GM23338 (cell line): ENCODE measurements around the gene HRNR. TPM values are rescaled to one million over a fixed set of nuclear protein-coding genes. Genes with fewer than 3 reads are reported as not detected.

Experiments
- ATAC-seq: fragments of 200-7000 bp; cut with Tn5 transposase; 3 replicates; pipeline ENCODE4 v1.9.1; 2020
- DNase-seq: peaks from one replicate; pipeline ENCODE4 v3.0.0-alpha.2; 2015; ENCODE audit warnings: low spot score
- H2AFZ ChIP-seq: fragments of 200-600 bp; sonication (generic); 2 replicates; pipeline ENCODE4 v1.8.0; 2016; ENCODE audit warnings: antibody characterized with exemption, mild to moderate bottlenecking, moderate library complexity
- H3F3A ChIP-seq: fragments of 200-600 bp; sonication (generic); replicated peaks from 2 replicates; pipeline ENCODE4 v1.8.0; 2017; ENCODE audit warnings: antibody characterized with exemption, mixed run types, low read depth
- H3K27ac ChIP-seq: fragments of 200-600 bp; sonication (generic); 2 replicates; pipeline ENCODE4 v1.6.1; 2016; ENCODE audit warnings: low read depth
- H3K27me3 ChIP-seq: fragments of 200-600 bp; sonication (generic); 2 replicates; pipeline ENCODE4 v1.8.0; 2016; ENCODE audit warnings: mild to moderate bottlenecking, mixed run types, moderate library complexity; ENCODE audit not compliant: insufficient read depth
- H3K36me3 ChIP-seq: fragments of 200-600 bp; sonication (generic); 2 replicates; pipeline ENCODE4 v1.8.0; 2016; ENCODE audit warnings: mild to moderate bottlenecking; ENCODE audit not compliant: insufficient read depth
- H3K4me1 ChIP-seq: fragments of 200-600 bp; sonication (generic); 2 replicates; pipeline ENCODE4 v1.8.0; 2016; ENCODE audit warnings: mild to moderate bottlenecking, moderate library complexity; ENCODE audit not compliant: insufficient read depth
- H3K4me2 ChIP-seq: fragments of 200-600 bp; sonication (generic); 2 replicates; pipeline ENCODE4 v1.7.1; 2017; ENCODE audit warnings: mixed run types
- H3K4me3 ChIP-seq: fragments of 200-600 bp; sonication (generic); 2 replicates; pipeline ENCODE4 v1.6.1; 2016; ENCODE audit warnings: mixed run types
- H3K79me2 ChIP-seq: fragments of 200-600 bp; sonication (generic); replicated peaks from 2 replicates; pipeline ENCODE4 v1.8.0; 2017; ENCODE audit warnings: mild to moderate bottlenecking; ENCODE audit not compliant: insufficient read depth
- H3K9me2 ChIP-seq: fragments of 200-600 bp; sonication (generic); 2 replicates; pipeline ENCODE4 v1.8.0; 2017; ENCODE audit not compliant: insufficient read depth
- H4K20me1 ChIP-seq: fragments of 200-600 bp; sonication (generic); replicated peaks from 2 replicates; pipeline ENCODE4 v1.8.0; 2017; ENCODE audit warnings: mild to moderate bottlenecking; ENCODE audit not compliant: insufficient read depth
- H3K27ac Mint-ChIP-seq: 2 replicates; pipeline ENCODE4 v1.8.0; 2020; ENCODE audit warnings: inconsistent platforms, mild to moderate bottlenecking, moderate library complexity, mixed read lengths
- H3K27me3 Mint-ChIP-seq: 3 replicates; pipeline ENCODE4 v1.8.0; 2022; ENCODE audit warnings: low read depth, mild to moderate bottlenecking, moderate library complexity, mixed read lengths, inconsistent platforms; ENCODE audit not compliant: insufficient read depth, poor library complexity
- H3K36me3 Mint-ChIP-seq: 3 replicates; pipeline ENCODE4 v1.8.0; 2021; ENCODE audit warnings: low read depth, mild to moderate bottlenecking, inconsistent platforms, moderate library complexity, mixed read lengths
- H3K4me1 Mint-ChIP-seq: 3 replicates; pipeline ENCODE4 v1.8.0; 2020; ENCODE audit warnings: mild to moderate bottlenecking, inconsistent platforms, mixed read lengths
- H3K4me3 Mint-ChIP-seq: 3 replicates; pipeline ENCODE4 v1.8.0; 2021; ENCODE audit warnings: moderate library complexity, mild to moderate bottlenecking, inconsistent platforms, mixed read lengths
- H3K9me3 Mint-ChIP-seq: 3 replicates; pipeline ENCODE4 v1.8.0; 2020; ENCODE audit warnings: moderate library complexity, mild to moderate bottlenecking, inconsistent platforms, mixed read lengths
- CREB1 ChIP-seq: fragments of 250-450 bp; sonication (Bioruptor Pico); IDR thresholded peaks from 2 replicates; pipeline ENCODE4 v1.5.0; 2020; ENCODE audit warnings: low read depth, mild to moderate bottlenecking, moderate library complexity
- ETS1 ChIP-seq: IDR thresholded peaks from 2 replicates; pipeline ENCODE4 v1.6.1; 2016; ENCODE audit warnings: antibody characterized with exemption
- EZH2phosphoT487 ChIP-seq: fragments of 200-600 bp; sonication (generic); IDR thresholded peaks from one replicate; pipeline ENCODE4 v1.8.1; 2018; ENCODE audit warnings: antibody characterized with exemption; ENCODE audit not compliant: unreplicated experiment
- JUNB ChIP-seq: IDR thresholded peaks from one replicate; pipeline ENCODE4 v1.6.1; 2016; ENCODE audit warnings: antibody characterized with exemption; ENCODE audit not compliant: unreplicated experiment
- POLR2AphosphoS5 ChIP-seq: IDR thresholded peaks from 2 replicates; pipeline ENCODE4 v1.6.1; 2016; ENCODE audit warnings: antibody characterized with exemption, low read depth
- REST ChIP-seq: IDR thresholded peaks from one replicate; pipeline ENCODE4 v1.6.1; 2018; ENCODE audit warnings: antibody characterized with exemption; ENCODE audit not compliant: unreplicated experiment
- STAT1 ChIP-seq: IDR thresholded peaks from one replicate; pipeline ENCODE4 v1.6.1; 2016; ENCODE audit warnings: antibody characterized with exemption; ENCODE audit not compliant: unreplicated experiment
- ZNF114 ChIP-seq: fragments of 250-450 bp; sonication (Bioruptor Pico); IDR thresholded peaks from 2 replicates; pipeline ENCODE4 v1.5.0; 2020; ENCODE audit warnings: mild to moderate bottlenecking, moderate library complexity
- ZNF331 ChIP-seq: fragments of 250-450 bp; sonication (Bioruptor Pico); IDR thresholded peaks from 2 replicates; pipeline ENCODE4 v1.5.0; 2020; ENCODE audit warnings: low read depth, mild to moderate bottlenecking, moderate library complexity
- polyA plus RNA-seq: library from polyadenylated mRNA; unstranded; fragments of >200 nt; fragmentation: Nextera tagmentation; extraction: Ambion mirVana; gene quantifications from 2 replicates; pipeline ENCODE4 v1.2.1, GENCODE V29; 2016
- total RNA-seq: library from RNA; depleted of rRNA; stranded (reverse); fragments of >200 nt; shearing (Covaris generic); gene quantifications from 2 replicates; pipeline ENCODE4 v1.2.3, GENCODE V29; 2014

HRNR gene
- total and polyA plus RNA-seq, 2 experiments from 2014 or later = not detected

GRCh38 chr1:152167835-152168534 is 56.0 kb downstream of the HRNR start (continued):
- TF ChIP-seq REST = no peak
- no peak for TF ChIP-seq ZNF331 (CRISPR knock-in tag)
- TF ChIP-seq CREB1 (CRISPR knock-in tag) = no peak
- no peak for TF ChIP-seq ZNF114
- no peak for TF ChIP-seq EZH2phosphoT487
- TF ChIP-seq JUNB = no peak
- no peak for TF ChIP-seq POLR2AphosphoS5
- no peak for TF ChIP-seq ETS1
- TF ChIP-seq STAT1 = no peak

GRCh38 chr1:152166966-152167365 is 57.0 kb downstream of the HRNR start:
- H3K27ac Mint-ChIP-seq = no peak overlapping the region; the same call in 1 of the 2 replicates
- peaks cover 2% of the 10 kb centered on the region; the same call in 2 of the 3 replicates for H3K4me1 Mint-ChIP-seq
- Histone ChIP-seq H3K9me2 (no peaks in the 10 kb centered on the region; the same call in 1 of the 2 replicates), H3K79me2 (no peaks in the 10 kb centered on the region), H3K27me3 (no peaks in the 10 kb centered on the region), H2AFZ (no peak overlapping the region), H3K27ac (no peak overlapping the region), H3K4me3 (no peak overlapping the region), H3K4me1 (no peaks in the 10 kb centered on the region), H3K36me3 (no peaks in the 10 kb centered on the region), H3K4me2 (no peak overlapping the region), H3F3A (no peaks in the 10 kb centered on the region), H4K20me1 (no peaks in the 10 kb centered on the region)
- peaks cover 3% of the 10 kb centered on the region for H3K27me3 Mint-ChIP-seq
- no peaks in the 10 kb centered on the region for H3K36me3 Mint-ChIP-seq
- DNase-seq (no peak), ATAC-seq (no peak)
- no peak overlapping the region for H3K4me3 Mint-ChIP-seq
- no peaks in the 10 kb centered on the region; the same call in 2 of the 3 replicates for H3K9me3 Mint-ChIP-seq
- TF ChIP-seq STAT1 (no peak), JUNB (no peak)
